ENCODE results near the gene NAT8L. TPM values are rescaled to one million over a fixed set of nuclear protein-coding genes. Genes with fewer than 3 reads are reported as not detected.

NAT8L gene
- total and polyA plus RNA-seq, 2 donors (not counting 3 experiments of a cell fraction or from before 2014, with no cell fraction given) = 0.10 to 0.11 TPM

- H4K20me1 ChIP-seq (replicated peaks; ENCODE audit: control insufficient read depth, extremely low read depth, insufficient read depth, low read length) = no peaks in the 10 kb centered on the region
- no peaks in the 10 kb centered on the region for H3K9me3 ChIP-seq (replicated peaks; ENCODE audit: control insufficient read depth, insufficient read depth, low read length)
- intact Hi-C loops (cut with micrococcal nuclease) (no loop called here), dilution Hi-C loops (cut with MboI; ENCODE audit: extremely low pct_ligation_motif_present, low sequenced_read_pairs) (no loop called here)
- H3K27me3 ChIP-seq (ENCODE audit: control insufficient read depth in 2 of 2, insufficient read depth in 2 of 2, low read length in 2 of 2) = peaks cover 7 to 8% of the 10 kb centered on the region in 2 experiments
- H3K9ac ChIP-seq (replicated peaks; ENCODE audit: extremely low read depth, insufficient read depth, low read length) = no peak overlapping the region
- H3K27ac ChIP-seq (ENCODE audit: insufficient read depth, low read depth, low read length) = no peak overlapping the region
- H2AFZ ChIP-seq (ENCODE audit: low read depth, low read length) = no peak overlapping the region
- DNase-seq (ENCODE audit: low read depth, low spot score) (no peak), FAIRE-seq (no peak)
- TF ChIP-seq EZH2 (IDR thresholded peaks at IDR 0.05; ENCODE audit: borderline replicate concordance, low read depth, low read length, severe bottlenecking) (no peak), MYC (IDR thresholded peaks at IDR 0.05; ENCODE audit: low read depth, low read length) (no peak), CTCF (IDR thresholded peaks at IDR 0.05; ENCODE audit: extremely low read depth in 1 of 2, insufficient read depth in 1 of 2, low read depth in 1 of 2, low read length in 2 of 2) (no peak), GATA2 (IDR thresholded peaks at IDR 0.05; ENCODE audit: insufficient read depth, insufficient read length, low read depth, low read length) (no peak), POLR2AphosphoS5 (IDR thresholded peaks at IDR 0.05; ENCODE audit: insufficient read depth, low read depth, low read length) (no peak), MAX (IDR thresholded peaks at IDR 0.05; ENCODE audit: insufficient read depth, insufficient read length) (no peak), JUN (IDR thresholded peaks at IDR 0.05; ENCODE audit: borderline replicate concordance, insufficient read depth, insufficient read length, low read depth) (no peak), POLR2A (IDR thresholded peaks at IDR 0.05; ENCODE audit: low read depth, low read length) (no peak), FOS (IDR thresholded peaks at IDR 0.05; ENCODE audit: borderline replicate concordance, insufficient read depth, low read length) (no peak)
- H3K4me2 ChIP-seq (ENCODE audit: insufficient read depth, low read length) = no peak overlapping the region
- no peaks in the 10 kb centered on the region for H3K36me3 ChIP-seq (ENCODE audit: control insufficient read depth in 2 of 2, extremely low read depth in 1 of 2, insufficient read depth in 2 of 2, low read length in 2 of 2)
- POLR2A ChIA-PET = no interaction called here
- no peaks in the 10 kb centered on the region for H3K4me1 ChIP-seq (ENCODE audit: control insufficient read depth, extremely low read depth, insufficient read depth, low read length)
- CTCF ChIA-PET = no interaction called here
- H3K9me1 ChIP-seq (replicated peaks; ENCODE audit: control insufficient read depth, extremely low read depth, insufficient read depth, low read length) = no peaks in the 10 kb centered on the region
- H3K4me3 ChIP-seq (replicated peaks in 1 of 3; ENCODE audit: insufficient read depth in 1 of 3, low read depth in 1 of 3, low read length in 3 of 3) = no peak overlapping the region
- H3K79me2 ChIP-seq (ENCODE audit: control insufficient read depth, insufficient read depth, low read length) = no peaks in the 10 kb centered on the region
- no TSS peak for BruUV-seq (replicated peaks)
These were observed 31.5 kb downstream of the NAT8L start for GRCh38 chr4:2090642-2091041.

All from endothelial cell of umbilical vein (primary cell).